CD14-positive monocyte (primary cell): ENCODE results near the gene SNX21. TPM values are rescaled to one million over a fixed set of nuclear protein-coding genes. Genes with fewer than 3 reads are reported as not detected.

ENCODE experiments used
- DNase-seq, 3 donors: peaks; one replicate each; pipeline ENCODE4 v3.0.0-alpha.2; 2011 to 2022
- H2AFZ ChIP-seq: 2 replicates; pipeline ENCODE4 v1.6.0; 2012; ENCODE audit warnings: mild to moderate bottlenecking, low read depth, low read length, inconsistent platforms; ENCODE audit not compliant: insufficient read depth, poor library complexity, severe bottlenecking
- H3K27ac ChIP-seq, 2 donors: 1 replicate in 1 of 2; 2 replicates in 1 of 2; pipeline ENCODE4 v1.5.1; 2012 to 2013; ENCODE audit warnings: low read length in 2 of 2, control low read depth in 1 of 2, inconsistent platforms in 1 of 2, low read depth in 1 of 2, mild to moderate bottlenecking in 1 of 2
- H3K27me3 ChIP-seq, 2 donors: one replicate each; pipeline versions ENCODE4 v1.6.0 to v1.6.1; 2011 to 2013; ENCODE audit warnings: low read length in 2 of 2; ENCODE audit not compliant: control insufficient read depth in 2 of 2, insufficient read depth in 2 of 2
- H3K36me3 ChIP-seq, 2 donors: replicated peaks in 1 of 2; 1 replicate in 1 of 2; 2 replicates in 1 of 2; pipeline versions ENCODE4 v1.5.1 to v1.6.1; 2012 to 2013; ENCODE audit warnings: low read length in 2 of 2, control low read depth in 1 of 2, inconsistent platforms in 1 of 2, mild to moderate bottlenecking in 1 of 2; ENCODE audit not compliant: insufficient read depth in 2 of 2, control insufficient read depth in 1 of 2
- H3K4me1 ChIP-seq, 2 donors: 1 replicate in 1 of 2; 2 replicates in 1 of 2; pipeline versions ENCODE4 v1.5.1 to v1.6.1; 2012 to 2013; ENCODE audit warnings: low read length in 2 of 2, control low read depth in 1 of 2, inconsistent platforms in 1 of 2, mild to moderate bottlenecking in 1 of 2, moderate library complexity in 1 of 2; ENCODE audit not compliant: insufficient read depth in 2 of 2, control insufficient read depth in 1 of 2
- H3K4me2 ChIP-seq: replicated peaks from 2 replicates; pipeline ENCODE3; 2012; ENCODE audit warnings: low read length, moderate library complexity, mild to moderate bottlenecking; ENCODE audit not compliant: poor library complexity, severe bottlenecking; ENCODE audit errors: extremely low read depth
- H3K4me3 ChIP-seq, 3 experiments: fragments of 200-600 bp in 1 of 3; sonication (generic) in 1 of 3; replicated peaks in 1 of 3; 1 replicate in 2 of 3; 2 replicates in 1 of 3; pipeline ENCODE4 v1.5.1; 2011 to 2013; ENCODE audit warnings: low read length in 3 of 3, mild to moderate bottlenecking in 3 of 3, control low read depth in 2 of 3, low read depth in 2 of 3, inconsistent platforms in 1 of 3, moderate library complexity in 1 of 3
- H3K79me2 ChIP-seq: 2 replicates; pipeline ENCODE4 v1.6.0; 2012; ENCODE audit warnings: mild to moderate bottlenecking, control low read depth, inconsistent platforms, low read length, moderate library complexity; ENCODE audit not compliant: insufficient read depth
- H3K9ac ChIP-seq: 2 replicates; pipeline ENCODE4 v1.6.0; 2017; ENCODE audit warnings: low read length, mild to moderate bottlenecking; ENCODE audit not compliant: insufficient read depth, poor library complexity, severe bottlenecking
- H3K9me3 ChIP-seq, 2 donors: replicated peaks in 1 of 2; 1 replicate in 1 of 2; 2 replicates in 1 of 2; pipeline versions ENCODE4 v1.5.1 to v1.6.1; 2012 to 2013; ENCODE audit warnings: low read length in 2 of 2, control low read depth in 1 of 2; ENCODE audit not compliant: control insufficient read depth in 1 of 2, insufficient read depth in 1 of 2
- H4K20me1 ChIP-seq: 2 replicates; pipeline ENCODE4 v1.6.0; 2012; ENCODE audit warnings: mild to moderate bottlenecking, low read length, control low read depth, moderate library complexity; ENCODE audit not compliant: insufficient read depth
- H3K27ac Mint-ChIP-seq, 7 donors: one replicate each; pipeline ENCODE4 v1.8.0; 2020; ENCODE audit warnings: mild to moderate bottlenecking in 7 of 7, mixed read lengths in 7 of 7, moderate library complexity in 6 of 7, inconsistent platforms in 2 of 7
- H3K27me3 Mint-ChIP-seq, 3 donors: one replicate each; pipeline ENCODE4 v1.8.0; 2021 to 2022; ENCODE audit warnings: low read depth in 3 of 3, mild to moderate bottlenecking in 3 of 3, mixed read lengths in 3 of 3, moderate library complexity in 3 of 3, inconsistent platforms in 1 of 3
- H3K36me3 Mint-ChIP-seq, 2 donors: one replicate each; pipeline ENCODE4 v1.8.0; 2020; ENCODE audit warnings: mixed read lengths in 2 of 2, inconsistent platforms in 1 of 2, mild to moderate bottlenecking in 1 of 2
- H3K4me1 Mint-ChIP-seq: one replicate; pipeline ENCODE4 v1.8.0; 2020; ENCODE audit warnings: mild to moderate bottlenecking, mixed read lengths
- H3K4me3 Mint-ChIP-seq, 2 donors: one replicate each; pipeline ENCODE4 v1.8.0; 2020; ENCODE audit warnings: mild to moderate bottlenecking in 2 of 2, mixed read lengths in 2 of 2, moderate library complexity in 1 of 2
- H3K9me3 Mint-ChIP-seq, 7 donors: one replicate each; pipeline ENCODE4 v1.8.0; 2020 to 2022; ENCODE audit warnings: mixed read lengths in 7 of 7, mild to moderate bottlenecking in 6 of 7, moderate library complexity in 6 of 7, inconsistent platforms in 2 of 7
- CTCF ChIP-seq: fragments of 200-600 bp; IDR thresholded peaks from one replicate; pipeline ENCODE4 v1.8.0; 2022; ENCODE audit warnings: antibody characterized with exemption, mild to moderate bottlenecking
- WGBS: methylation state at CpG from one replicate; pipeline ENCODE4 v1.1.5; 2013; ENCODE audit warnings: missing lambda C conversion rate; ENCODE audit not compliant: insufficient coverage; 5-methylcytosine and 5-hydroxymethylcytosine counted together
- intact Hi-C, 2 donors: fragments of 100-400 bp; cut with micrococcal nuclease; formaldehyde crosslinking; loops; one replicate each; pipeline versions ENCODE4 v1.15.0 to v1.15.1; 2023
- polyA plus RNA-seq, 3 donors: library from polyadenylated mRNA; depleted of rRNA in 1 of 3; unstranded in 2 of 3; stranded (reverse) in 1 of 3; fragments of 300-500 nt in 2 of 3; fragments of >200 nt in 1 of 3; fragmentation: Illumina TruSeq in 2 of 3; gene quantifications; 1 replicate in 2 of 3; 2 replicates in 1 of 3; pipeline ENCODE4 v1.2.3, GENCODE V29; 2012 to 2021

The SNX21 gene
- polyA plus RNA-seq, 3 donors = 11.2 to 16.9 (median 12.7) TPM

GRCh38 chr20:45850926-45851325, 17.3 kb downstream of the SNX21 start:
- peaks cover 26% of the 10 kb centered on the region for H4K20me1 ChIP-seq
- no peak overlapping the region for H2AFZ ChIP-seq
- no peak overlapping the region for H3K4me3 ChIP-seq
- Mint-ChIP-seq H3K4me3 (no peak overlapping the region), H3K4me1 (peaks cover 9% of the 10 kb centered on the region), H3K36me3 (peaks cover 57 to 89% of the 10 kb centered on the region in 2 donors), H3K27ac (peak overlapping the region in 2 of 7 donors; percentile 46 to 69), H3K27me3 (peaks cover 0 to 2% (median 1%) of the 10 kb centered on the region in 3 donors), H3K9me3 (no peaks in the 10 kb centered on the region)
- peak overlapping the region; percentile 17 for H3K9ac ChIP-seq
- peaks cover 34% of the 10 kb centered on the region for H3K79me2 ChIP-seq
- H3K4me1 ChIP-seq = peaks cover 3% of the 10 kb centered on the region in 2 donors
- no peaks in the 10 kb centered on the region for H3K27me3 ChIP-seq
- intact Hi-C loops = no loop called here
- no peak for DNase-seq
- H3K4me2 ChIP-seq = no peak overlapping the region
- no peak for TF ChIP-seq CTCF
- H3K27ac ChIP-seq = no peak overlapping the region
- WGBS = no CpG with 5 or more reads among the region's 1 CpG
- no peaks in the 10 kb centered on the region for H3K9me3 ChIP-seq
- peaks cover 60 to 83% of the 10 kb centered on the region in 2 donors for H3K36me3 ChIP-seq

GRCh38 chr20:45851501-45851900, 17.9 kb downstream of the SNX21 start:
- intact Hi-C loops = no loop called here
- Histone ChIP-seq H3K9ac (no peak overlapping the region), H3K27ac (no peak overlapping the region), H3K4me3 (no peak overlapping the region), H3K36me3 (peaks cover 55 to 77% of the 10 kb centered on the region in 2 donors), H3K9me3 (no peaks in the 10 kb centered on the region), H4K20me1 (peaks cover 25% of the 10 kb centered on the region), H2AFZ (no peak overlapping the region), H3K4me1 (peaks cover 8 to 9% of the 10 kb centered on the region in 2 donors), H3K79me2 (peaks cover 39% of the 10 kb centered on the region), H3K4me2 (no peak overlapping the region), H3K27me3 (no peaks in the 10 kb centered on the region)
- Mint-ChIP-seq H3K36me3 (peaks cover 51 to 83% of the 10 kb centered on the region in 2 donors), H3K4me3 (no peak overlapping the region), H3K27ac (peak overlapping the region in 2 of 7 donors; percentile 10 to 65), H3K27me3 (peaks cover 0 to 2% (median 1%) of the 10 kb centered on the region in 3 donors), H3K9me3 (no peaks in the 10 kb centered on the region), H3K4me1 (peaks cover 15% of the 10 kb centered on the region)
- TF ChIP-seq CTCF = no peak
- no peak for DNase-seq
